ENCODE data around the gene CDK5R2.

Gene CDK5R2

GRCh38 chr2:218970894-218971293, 11.4 kb downstream of the CDK5R2 start:
- H3K4me1 ChIP-seq, result no peaks in the 10 kb centered on the region
- H3K27ac ChIP-seq, result no peak overlapping the region
- peaks cover 0 to 5% (median 0%) of the 10 kb centered on the region in 11 experiments; a peak in 2 of 22 replicates for H4K20me1 ChIP-seq
- H3K36me3 ChIP-seq, result no peaks in the 10 kb centered on the region
- no peak for TF ChIP-seq Cebpa-rat (IDR thresholded peaks at IDR 0.05)
- H3K4me2 ChIP-seq, result no peak overlapping the region
- no peak overlapping the region for H3K9ac ChIP-seq
- H3K4me3 ChIP-seq, result no peak overlapping the region
- peaks cover 0 to 37% (median 24%) of the 10 kb centered on the region in 11 experiments; a peak in 12 of 22 replicates for H3K27me3 ChIP-seq
- no peaks in the 10 kb centered on the region for H3K9me3 ChIP-seq (replicated peaks in 1 of 11)

GRCh38 chr2:218975060-218975777, 15.8 kb downstream of the CDK5R2 start:
- Histone ChIP-seq H3K36me3 (no peaks in the 10 kb centered on the region), H3K4me3 (no peak overlapping the region), H3K9ac (no peak overlapping the region), H3K27ac (no peak overlapping the region), H4K20me1 (peaks cover 0 to 6% (median 0%) of the 10 kb centered on the region in 11 experiments; a peak in 6 of 22 replicates), H3K4me2 (no peak overlapping the region), H3K9me3 (replicated peaks in 1 of 11) (no peaks in the 10 kb centered on the region), H3K4me1 (no peaks in the 10 kb centered on the region), H3K27me3 (peaks cover 9 to 70% (median 59%) of the 10 kb centered on the region in 11 experiments; a peak in 21 of 22 replicates)
- no peak for TF ChIP-seq Cebpa-rat (IDR thresholded peaks at IDR 0.05)

GRCh38 chr2:218979846-218980734, 20.6 kb downstream of the CDK5R2 start:
- Histone ChIP-seq H3K9ac (no peak overlapping the region), H3K4me1 (peaks cover 8 to 16% (median 10%) of the 10 kb centered on the region in 10 experiments; a peak in 16 of 20 replicates), H3K9me3 (replicated peaks in 1 of 11) (peaks cover 0 to 10% (median 5%) of the 10 kb centered on the region in 11 experiments; a peak in 7 of 22 replicates), H3K4me3 (peak overlapping the region in 7 of 10 experiments; percentile 1 to 52 (median 12); a peak in 6 of 20 replicates), H3K27me3 (peaks cover 53 to 99% (median 90%) of the 10 kb centered on the region in 11 experiments), H4K20me1 (peaks cover 0 to 48% (median 36%) of the 10 kb centered on the region in 11 experiments; a peak in 16 of 22 replicates), H3K27ac (no peak overlapping the region), H3K36me3 (no peaks in the 10 kb centered on the region), H3K4me2 (peak overlapping the region; percentile 51 to 83 (median 64))
- no peak for TF ChIP-seq Cebpa-rat (IDR thresholded peaks at IDR 0.05)

GRCh38 chr2:218980735-218981389, 21.4 kb downstream of the CDK5R2 start:
- H3K36me3 ChIP-seq, result no peaks in the 10 kb centered on the region
- H4K20me1 ChIP-seq, result peaks cover 0 to 55% (median 42%) of the 10 kb centered on the region in 11 experiments; a peak in 16 of 22 replicates
- H3K27ac ChIP-seq, result no peak overlapping the region
- H3K9me3 ChIP-seq (replicated peaks in 1 of 11), result peaks cover 0 to 10% (median 5%) of the 10 kb centered on the region in 11 experiments; a peak in 7 of 22 replicates
- H3K27me3 ChIP-seq, result peaks cover 60 to 99% (median 92%) of the 10 kb centered on the region in 11 experiments
- H3K4me2 ChIP-seq, result no peak overlapping the region
- no peak overlapping the region for H3K9ac ChIP-seq
- H3K4me1 ChIP-seq, result peaks cover 8 to 16% (median 10%) of the 10 kb centered on the region in 10 experiments; a peak in 16 of 20 replicates
- TF ChIP-seq Cebpa-rat (IDR thresholded peaks at IDR 0.05), result no peak
- H3K4me3 ChIP-seq, result no peak overlapping the region

GRCh38 chr2:218981390-218981880, 22.0 kb downstream of the CDK5R2 start:
- peaks cover 0 to 10% (median 5%) of the 10 kb centered on the region in 11 experiments; a peak in 7 of 22 replicates for H3K9me3 ChIP-seq (replicated peaks in 1 of 11)
- peaks cover 0 to 61% (median 47%) of the 10 kb centered on the region in 11 experiments; a peak in 16 of 22 replicates for H4K20me1 ChIP-seq
- H3K4me1 ChIP-seq, result peaks cover 8 to 16% (median 10%) of the 10 kb centered on the region in 10 experiments; a peak in 16 of 20 replicates
- no peak overlapping the region for H3K9ac ChIP-seq
- H3K4me2 ChIP-seq, result no peak overlapping the region
- H3K4me3 ChIP-seq, result no peak overlapping the region
- no peak for TF ChIP-seq Cebpa-rat (IDR thresholded peaks at IDR 0.05)
- H3K27me3 ChIP-seq, result peaks cover 66 to 99% (median 93%) of the 10 kb centered on the region in 11 experiments
- H3K36me3 ChIP-seq, result no peaks in the 10 kb centered on the region
- H3K27ac ChIP-seq, result no peak overlapping the region

GRCh38 chr2:218981881-218982585, 22.6 kb downstream of the CDK5R2 start:
- no peak overlapping the region for H3K4me2 ChIP-seq

GRCh38 chr2:218982586-218983262, 23.3 kb downstream of the CDK5R2 start:
- Histone ChIP-seq H3K4me1 (peaks cover 8 to 16% (median 10%) of the 10 kb centered on the region in 10 experiments; a peak in 16 of 20 replicates), H3K9ac (no peak overlapping the region), H3K4me2 (no peak overlapping the region), H3K27ac (no peak overlapping the region), H3K27me3 (peaks cover 79 to 99% (median 94%) of the 10 kb centered on the region in 11 experiments), H3K4me3 (no peak overlapping the region), H3K36me3 (no peaks in the 10 kb centered on the region), H3K9me3 (replicated peaks in 1 of 11) (peaks cover 0 to 10% (median 5%) of the 10 kb centered on the region in 11 experiments; a peak in 7 of 22 replicates), H4K20me1 (peaks cover 0 to 72% (median 53%) of the 10 kb centered on the region in 11 experiments; a peak in 16 of 22 replicates)
- TF ChIP-seq Cebpa-rat (IDR thresholded peaks at IDR 0.05), result no peak

More at GRCh38 chr2:218981881-218982585, 22.6 kb downstream of the CDK5R2 start:
- TF ChIP-seq Cebpa-rat (IDR thresholded peaks at IDR 0.05), result no peak
- Histone ChIP-seq H3K9me3 (replicated peaks in 1 of 11) (peaks cover 0 to 10% (median 5%) of the 10 kb centered on the region in 11 experiments; a peak in 7 of 22 replicates), H3K4me1 (peaks cover 8 to 16% (median 10%) of the 10 kb centered on the region in 10 experiments; a peak in 16 of 20 replicates), H3K27ac (no peak overlapping the region), H3K27me3 (peaks cover 72 to 99% (median 94%) of the 10 kb centered on the region in 11 experiments), H3K9ac (no peak overlapping the region), H3K36me3 (no peaks in the 10 kb centered on the region), H3K4me3 (no peak overlapping the region), H4K20me1 (peaks cover 0 to 67% (median 48%) of the 10 kb centered on the region in 11 experiments; a peak in 16 of 22 replicates)

Measured in BLaER1 treated with 17β-estradiol and CSF1 and Interleukin-3, amounts not matched to agents 10 nM and 100 nM (cell line).